ENCODE results near the gene NNT. TPM values are rescaled to one million over a fixed set of nuclear protein-coding genes. Genes with fewer than 3 reads are reported as not detected.
A peak's percentile ranks its signal among the peaks of the same experiment; 100 is the strongest.

Gene NNT
- total and polyA plus RNA-seq, 2 of the 13 experiments (the other 11 are each of a cell fraction or from before 2014, with no cell fraction given): 21.1 to 58.0 TPM

- no peak for TF ChIP-seq SNRNP70 (IDR thresholded peaks at IDR 0.05; ENCODE audit: low read depth, low read length)
- TF ChIP-seq, protein P1, sequence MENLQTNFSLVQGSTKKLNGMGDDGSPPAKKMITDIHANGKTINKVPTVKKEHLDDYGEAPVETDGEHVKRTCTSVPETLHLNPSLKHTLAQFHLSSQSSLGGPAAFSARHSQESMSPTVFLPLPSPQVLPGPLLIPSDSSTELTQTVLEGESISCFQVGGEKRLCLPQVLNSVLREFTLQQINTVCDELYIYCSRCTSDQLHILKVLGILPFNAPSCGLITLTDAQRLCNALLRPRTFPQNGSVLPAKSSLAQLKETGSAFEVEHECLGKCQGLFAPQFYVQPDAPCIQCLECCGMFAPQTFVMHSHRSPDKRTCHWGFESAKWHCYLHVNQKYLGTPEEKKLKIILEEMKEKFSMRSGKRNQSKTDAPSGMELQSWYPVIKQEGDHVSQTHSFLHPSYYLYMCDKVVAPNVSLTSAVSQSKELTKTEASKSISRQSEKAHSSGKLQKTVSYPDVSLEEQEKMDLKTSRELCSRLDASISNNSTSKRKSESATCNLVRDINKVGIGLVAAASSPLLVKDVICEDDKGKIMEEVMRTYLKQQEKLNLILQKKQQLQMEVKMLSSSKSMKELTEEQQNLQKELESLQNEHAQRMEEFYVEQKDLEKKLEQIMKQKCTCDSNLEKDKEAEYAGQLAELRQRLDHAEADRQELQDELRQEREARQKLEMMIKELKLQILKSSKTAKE (CRISPR knock-in tag; IDR thresholded peaks at IDR 0.05; ENCODE audit: borderline replicate concordance): no peak
- TF ChIP-seq ZNF607 (CRISPR knock-in tag; IDR thresholded peaks at IDR 0.05; ENCODE audit: borderline replicate concordance): peak; percentile 17; the same call in 1 of the 2 replicates
- TF ChIP-seq ZNF775 (CRISPR knock-in tag; IDR thresholded peaks at IDR 0.05; ENCODE audit: borderline replicate concordance): no peak
- peak; percentile 49; the same call in 1 of the 2 replicates for TF ChIP-seq ZFP91 (CRISPR knock-in tag; IDR thresholded peaks at IDR 0.05; ENCODE audit: borderline replicate concordance)
- peak; percentile 23 for TF ChIP-seq ZNF746 (CRISPR knock-in tag; IDR thresholded peaks at IDR 0.05)
- TF ChIP-seq MYC (CRISPR knock-in tag; IDR thresholded peaks at IDR 0.05; ENCODE audit: borderline replicate concordance): peak; percentile 89
- TF ChIP-seq, protein P2, sequence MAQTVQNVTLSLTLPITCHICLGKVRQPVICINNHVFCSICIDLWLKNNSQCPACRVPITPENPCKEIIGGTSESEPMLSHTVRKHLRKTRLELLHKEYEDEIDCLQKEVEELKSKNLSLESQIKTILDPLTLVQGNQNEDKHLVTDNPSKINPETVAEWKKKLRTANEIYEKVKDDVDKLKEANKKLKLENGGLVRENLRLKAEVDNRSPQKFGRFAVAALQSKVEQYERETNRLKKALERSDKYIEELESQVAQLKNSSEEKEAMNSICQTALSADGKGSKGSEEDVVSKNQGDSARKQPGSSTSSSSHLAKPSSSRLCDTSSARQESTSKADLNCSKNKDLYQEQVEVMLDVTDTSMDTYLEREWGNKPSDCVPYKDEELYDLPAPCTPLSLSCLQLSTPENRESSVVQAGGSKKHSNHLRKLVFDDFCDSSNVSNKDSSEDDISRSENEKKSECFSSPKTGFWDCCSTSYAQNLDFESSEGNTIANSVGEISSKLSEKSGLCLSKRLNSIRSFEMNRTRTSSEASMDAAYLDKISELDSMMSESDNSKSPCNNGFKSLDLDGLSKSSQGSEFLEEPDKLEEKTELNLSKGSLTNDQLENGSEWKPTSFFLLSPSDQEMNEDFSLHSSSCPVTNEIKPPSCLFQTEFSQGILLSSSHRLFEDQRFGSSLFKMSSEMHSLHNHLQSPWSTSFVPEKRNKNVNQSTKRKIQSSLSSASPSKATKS (CRISPR knock-in tag; IDR thresholded peaks at IDR 0.05): no peak
- TF ChIP-seq NKX3-1 (CRISPR knock-in tag; IDR thresholded peaks at IDR 0.05): peak; percentile 92
- TF ChIP-seq SNAPC2 (CRISPR knock-in tag; IDR thresholded peaks at IDR 0.05): no peak
- peak; percentile 90; the same call in 1 of the 2 replicates for TF ChIP-seq ZNF766 (CRISPR knock-in tag; IDR thresholded peaks at IDR 0.05; ENCODE audit: borderline replicate concordance)
- no peak for TF ChIP-seq ETV5 (CRISPR knock-in tag; IDR thresholded peaks at IDR 0.05; ENCODE audit: borderline replicate concordance)
- no peak for TF ChIP-seq CHD2 (IDR thresholded peaks at IDR 0.05; ENCODE audit: low read depth, low read length)
- no peak for TF ChIP-seq ZSCAN29 (CRISPR knock-in tag; conservative IDR thresholded peaks at IDR 0.05)
- TF ChIP-seq RBAK (CRISPR knock-in tag; IDR thresholded peaks at IDR 0.05): no peak
- TF ChIP-seq ZMYM4 (CRISPR knock-in tag; IDR thresholded peaks at IDR 0.05): peak; percentile 67; the same call in 1 of the 2 replicates
- no peak for TF ChIP-seq SAFB2 (CRISPR knock-in tag; IDR thresholded peaks at IDR 0.05; ENCODE audit: borderline replicate concordance, low read depth)
- no peak for TF ChIP-seq TAF15 (IDR thresholded peaks at IDR 0.05; ENCODE audit: low read depth, low read length, poor library complexity, severe bottlenecking)
- TF ChIP-seq NAIF1 (CRISPR knock-in tag; IDR thresholded peaks at IDR 0.05; ENCODE audit: borderline replicate concordance): 0 out of 2 replicates have a peak, but pooled peaks have one; percentile 53
- TF ChIP-seq, protein P3, sequence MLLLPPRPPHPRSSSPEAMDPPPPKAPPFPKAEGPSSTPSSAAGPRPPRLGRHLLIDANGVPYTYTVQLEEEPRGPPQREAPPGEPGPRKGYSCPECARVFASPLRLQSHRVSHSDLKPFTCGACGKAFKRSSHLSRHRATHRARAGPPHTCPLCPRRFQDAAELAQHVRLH (CRISPR knock-in tag; IDR thresholded peaks at IDR 0.05; ENCODE audit: borderline replicate concordance, low read depth): 0 out of 2 replicates have a peak, but pooled peaks have one; percentile 57
Observed at GRCh38 chr5:43602461-43603343, at the start of gene NNT (continued).

Data from HepG2 (cell line).